ENCODE results near the gene DIRAS1.

DNA sequence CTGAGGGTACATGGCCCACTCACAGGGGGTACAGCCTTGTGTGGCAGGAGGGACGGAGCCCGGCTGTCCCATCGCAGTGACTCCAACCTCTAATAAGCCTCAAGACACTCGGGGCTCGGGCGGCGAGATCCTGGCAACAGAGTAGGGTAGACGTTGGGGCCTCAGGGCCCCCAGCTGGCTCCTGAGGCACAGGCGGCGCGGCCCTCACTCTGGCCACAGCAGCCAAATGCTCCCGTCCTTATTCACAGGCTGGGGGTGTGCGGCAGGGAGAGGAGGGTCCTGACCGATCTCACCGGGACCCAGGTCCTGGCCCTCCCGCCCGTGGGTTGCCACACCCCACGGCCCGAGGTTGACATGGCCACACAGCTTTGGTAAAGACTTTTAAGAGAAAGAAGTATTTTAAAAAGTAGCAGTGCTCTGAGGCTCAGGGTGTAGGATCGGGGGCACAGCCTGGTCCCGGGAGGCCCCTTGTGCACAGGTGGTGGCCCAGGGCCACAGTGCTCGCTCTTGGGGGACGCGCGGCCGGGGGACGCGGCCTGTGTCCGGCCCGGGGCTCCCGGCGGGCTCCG lies 11.1 kb upstream of the DIRAS1 start:
- TF ChIP-seq EZH2 (IDR thresholded peaks at IDR 0.05; ENCODE audit: insufficient read depth, poor library complexity, severe bottlenecking) (no peak), EZH2phosphoT487 (IDR thresholded peaks at IDR 0.05; ENCODE audit: insufficient read depth, low read depth) (no peak)
